Stimulated activated CD4-positive, alpha-beta T cell treated with anti-CD3 and anti-CD28 coated beads, Interleukin-4, amount 100 ng/mL, for 24 hours (primary cell): ENCODE measurements around the gene WDR41.
"Not testable (repeated sequence)": the region's sequence is repeated elsewhere in the genome, so short reads cannot be mapped to it uniquely, and the experiment has no call there.

Experiments
- DNase-seq: peaks from one replicate; pipeline ENCODE4 v3.0.0-alpha.2; 2020

WDR41 gene

GRCh38 chr5:77398896-77399295 lies 93.2 kb downstream of the WDR41 start:
- DNase-seq, result no peak

- no peak for DNase-seq
Measured at GRCh38 chr5:77398458-77398857, 93.7 kb downstream of the WDR41 start.

- DNase-seq, result no peak
Measured at GRCh38 chr5:77397686-77398292, 94.3 kb downstream of the WDR41 start.

GRCh38 chr5:77396017-77396416 lies 96.1 kb downstream of the WDR41 start:
- no peak for DNase-seq

- DNase-seq, result no peak
Measured at GRCh38 chr5:77394064-77394715, 97.9 kb downstream of the WDR41 start.

- no peak for DNase-seq
Measured at GRCh38 chr5:77391240-77391765, 100.8 kb downstream of the WDR41 start.

GRCh38 chr5:77390795-77391194 lies 101.3 kb downstream of the WDR41 start:
- no peak for DNase-seq

- DNase-seq, result no peak
Measured at GRCh38 chr5:77390221-77390620, 101.9 kb downstream of the WDR41 start.

GRCh38 chr5:77389746-77390145 lies 102.4 kb downstream of the WDR41 start:
- DNase-seq, result no peak

GRCh38 chr5:77386340-77386739 lies 105.8 kb downstream of the WDR41 start:
- DNase-seq, result not testable (repeated sequence)

GRCh38 chr5:77383336-77383735 lies 108.8 kb downstream of the WDR41 start:
- DNase-seq, result not testable (repeated sequence)
